ENCODE data around the gene TRAK2.
"Not testable (repeated sequence)": the region's sequence is repeated elsewhere in the genome, so short reads cannot be mapped to it uniquely, and the experiment has no call there.

DNA sequence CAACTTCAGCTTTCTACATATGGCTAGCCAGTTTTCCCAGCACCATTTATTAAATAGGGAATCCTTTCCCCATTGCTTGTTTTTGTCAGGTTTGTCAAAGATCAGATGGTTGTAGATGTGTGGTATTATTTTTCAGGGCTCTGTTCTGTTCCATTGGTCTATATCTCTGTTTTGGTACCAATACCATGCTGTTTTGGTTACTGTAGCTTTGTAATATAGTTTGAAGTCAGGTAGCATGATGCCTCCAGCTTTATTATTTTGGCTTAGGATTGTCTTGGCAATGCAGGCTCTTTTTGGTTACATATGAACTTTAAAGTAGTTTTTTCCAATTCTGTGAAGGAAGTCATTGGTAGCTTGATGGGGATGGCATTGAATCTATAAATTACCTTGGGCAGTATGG lies 22.9 kb downstream of the TRAK2 start:
- TF ChIP-seq POLR2A, POLR2AphosphoS5, SPI1, TAF1, POU2F2 (IDR thresholded peaks at IDR 0.05; ENCODE audit: low read depth, low read length): not testable (repeated sequence)
